GM12878 (cell line): ENCODE measurements around the gene TACC2. TPM values are rescaled to one million over a fixed set of nuclear protein-coding genes. Genes with fewer than 3 reads are reported as not detected.

Experiments
- ATAC-seq: fragments of 200-7000 bp; cut with Tn5 transposase; 3 replicates; pipeline ENCODE4 v1.9.1; 2020; ENCODE audit warnings: mild to moderate bottlenecking, moderate library complexity
- BruUV-seq: library from RNA; stranded (reverse); fragments of 400-500 nt; replicated peaks from 2 replicates; lab custom pipeline; 2021; lab: Mats Ljungman, UMichigan
- CTCF ChIA-PET: fragments of 300-600 bp; sonication (Branson Sonifier 250); formaldehyde crosslinking; extraction: SDS; loops from one replicate; lab custom pipeline; 2021; ENCODE audit warnings: inconsistent platforms; lab: Yijun Ruan, JAX
- POLR2A ChIA-PET: fragments of 350-600 bp; formaldehyde crosslinking; extraction: SDS; loops from one replicate; lab custom pipeline; 2021; ENCODE audit warnings: inconsistent platforms; lab: Charles Lee
- RAD21 ChIA-PET: fragments of 300-600 bp; sonication (Branson Sonifier 250); formaldehyde crosslinking; loops from one replicate; lab custom pipeline; 2023; ENCODE audit warnings: antibody characterized with exemption; ENCODE audit not compliant: unreplicated experiment; lab: Charles Lee
- SMC1A ChIA-PET: fragments of 300-600 bp; sonication (Branson Sonifier 250); formaldehyde crosslinking; loops from one replicate; lab custom pipeline; 2023; ENCODE audit not compliant: unreplicated experiment, uncharacterized antibody; lab: Charles Lee
- DNase-seq: peaks from one replicate; pipeline ENCODE4 v3.0.0-alpha.2; 2011; ENCODE audit warnings: low read depth, low spot score
- FAIRE-seq: peaks from 3 replicates; lab custom pipeline; 2011; peaks lifted over from hg19 to GRCh38; lab: Jason Lieb, UNC
- H2AFZ ChIP-seq: 2 replicates; pipeline ENCODE4 v1.6.0; 2011; ENCODE audit warnings: low read depth, low read length, control low read depth; ENCODE audit not compliant: control insufficient read depth
- H3K27ac ChIP-seq: 2 replicates; pipeline ENCODE4 v1.5.1; 2011; ENCODE audit warnings: control low read depth; ENCODE audit not compliant: control insufficient read depth, insufficient read depth
- H3K27me3 ChIP-seq, 2 experiments: replicated peaks in 1 of 2; 2 replicates each; pipeline versions ENCODE4 v1.6.0 to v1.6.1; 2011; ENCODE audit warnings: low read length in 1 of 2; ENCODE audit not compliant: control insufficient read depth in 2 of 2, insufficient read depth in 2 of 2
- H3K36me3 ChIP-seq, 2 experiments: 2 replicates each; pipeline ENCODE4 v1.5.1; 2011; ENCODE audit warnings: low read length in 1 of 2; ENCODE audit not compliant: control insufficient read depth in 2 of 2, insufficient read depth in 2 of 2
- H3K4me1 ChIP-seq: 2 replicates; pipeline ENCODE4 v1.6.1; 2011; ENCODE audit warnings: mild to moderate bottlenecking, low read length, moderate library complexity, mixed read lengths; ENCODE audit not compliant: control insufficient read depth, insufficient read depth
- H3K4me2 ChIP-seq: 2 replicates; pipeline ENCODE4 v1.6.0; 2011; ENCODE audit warnings: control low read depth; ENCODE audit not compliant: control insufficient read depth, insufficient read depth
- H3K4me3 ChIP-seq: fragments of 200-600 bp; sonication (generic); 2 replicates; pipeline ENCODE4 v1.5.1; 2016
- H3K79me2 ChIP-seq: 2 replicates; pipeline ENCODE4 v1.6.0; 2011; ENCODE audit warnings: low read length; ENCODE audit not compliant: control insufficient read depth, insufficient read depth
- H3K9ac ChIP-seq: 2 replicates; pipeline ENCODE4 v1.8.0; 2011; ENCODE audit warnings: low read length, control low read depth, mixed read lengths; ENCODE audit not compliant: control insufficient read depth, insufficient read depth
- H3K9me3 ChIP-seq: replicated peaks from 3 replicates; pipeline ENCODE4 v1.5.1; 2011; ENCODE audit warnings: mild to moderate bottlenecking, low read length; ENCODE audit not compliant: control insufficient read depth, insufficient read depth
- H4K20me1 ChIP-seq: 2 replicates; pipeline ENCODE4 v1.6.0; 2011; ENCODE audit not compliant: control insufficient read depth, insufficient read depth
- ATF2 ChIP-seq: IDR thresholded peaks from 2 replicates; pipeline ENCODE4 v1.6.1; 2012; ENCODE audit warnings: low read length, inconsistent platforms
- BCL11A ChIP-seq: IDR thresholded peaks from 2 replicates; pipeline ENCODE4 v1.6.1; 2011; ENCODE audit warnings: low read depth, low read length
- CREM ChIP-seq: IDR thresholded peaks from 2 replicates; pipeline ENCODE4 v1.6.1; 2014; ENCODE audit warnings: antibody characterized with exemption, low read depth
- EGR1 ChIP-seq, 2 experiments: IDR thresholded peaks; 1 replicate in 1 of 2; 2 replicates in 1 of 2; pipeline ENCODE4 v1.6.1; 2011 to 2012; ENCODE audit warnings: low read depth in 2 of 2, low read length in 2 of 2, borderline replicate concordance in 1 of 2, mild to moderate bottlenecking in 1 of 2, moderate library complexity in 1 of 2
- IKZF2 ChIP-seq, 2 experiments: fragments of 450-650 bp; IDR thresholded peaks; 2 replicates each; pipeline ENCODE4 v1.6.1; 2017; ENCODE audit warnings: mild to moderate bottlenecking in 2 of 2, moderate library complexity in 2 of 2
- JUNB ChIP-seq: IDR thresholded peaks from 2 replicates; pipeline ENCODE4 v1.6.1; 2016; ENCODE audit warnings: antibody characterized with exemption, mild to moderate bottlenecking
- KAT2A ChIP-seq: conservative IDR thresholded peaks from 2 replicates; pipeline ENCODE4 v1.6.1; 2011; ENCODE audit warnings: low read depth, low read length; ENCODE audit not compliant: control insufficient read depth
- POLR2AphosphoS5 ChIP-seq: IDR thresholded peaks from 2 replicates; pipeline ENCODE4 v1.6.1; 2011; ENCODE audit warnings: mild to moderate bottlenecking, low read length, inconsistent platforms
- SP1 ChIP-seq: IDR thresholded peaks from one replicate; pipeline ENCODE4 v1.6.1; 2011; ENCODE audit warnings: low read depth, low read length
- SUPT20H ChIP-seq: IDR thresholded peaks from 2 replicates; pipeline ENCODE4 v1.6.1; 2011; ENCODE audit warnings: low read depth, mild to moderate bottlenecking, low read length, moderate library complexity, borderline replicate concordance; ENCODE audit not compliant: control insufficient read depth
- ZBTB40 ChIP-seq: fragments of 450-650 bp; IDR thresholded peaks from 2 replicates; pipeline ENCODE4 v1.6.1; 2016; ENCODE audit warnings: mild to moderate bottlenecking, moderate library complexity, borderline replicate concordance
- ZNF622 ChIP-seq: fragments of 450-650 bp; IDR thresholded peaks from 2 replicates; pipeline ENCODE4 v1.6.1; 2017; ENCODE audit warnings: mild to moderate bottlenecking, inconsistent platforms
- ZNF687 ChIP-seq: fragments of 450-650 bp; IDR thresholded peaks from 2 replicates; pipeline ENCODE4 v1.6.1; 2017; ENCODE audit warnings: mild to moderate bottlenecking, moderate library complexity
- ZSCAN29 ChIP-seq: fragments of 450-650 bp; IDR thresholded peaks from 2 replicates; pipeline ENCODE4 v1.6.1; 2017; ENCODE audit warnings: mild to moderate bottlenecking, moderate library complexity
- WGBS: methylation state at CpG from one replicate; pipeline ENCODE4 v1.1.6; 2016; ENCODE audit warnings: low lambda C conversion rate; ENCODE audit not compliant: insufficient replicate concordance, insufficient coverage; ENCODE audit errors: missing lambda C conversion rate; 5-methylcytosine and 5-hydroxymethylcytosine counted together
- in situ Hi-C: fragments of 300-500 bp; cut with MboI; formaldehyde crosslinking; loops from 9 replicates; pipeline ENCODE4 v1.14.3; 2018; ENCODE audit warnings: mixed read lengths
- intact Hi-C: fragments of 100-400 bp; cut with micrococcal nuclease; formaldehyde crosslinking; loops from one replicate; pipeline ENCODE4 v1.14.2; 2022; ENCODE audit not compliant: unreplicated experiment
- polyA plus RNA-seq, 11 experiments: library from polyadenylated mRNA; depleted of rRNA in 4 of 11; unstranded in 6 of 11; stranded (reverse) in 5 of 11; fragments of >200 nt; fragmentation: Nextera tagmentation in 4 of 11; fragmentation: Illumina TruSeq in 1 of 11; extraction: Ambion mirVana in 4 of 11; extraction: Trizol in 1 of 11; gene quantifications; 1 replicate in 1 of 11; 2 replicates in 10 of 11; pipeline versions ENCODE4 v1.2.1 to v1.2.3, GENCODE V29; 2011 to 2016; ENCODE audit warnings: inconsistent platforms in 2 of 11, missing spikeins in 2 of 11, low read depth in 1 of 11
- total RNA-seq, 4 experiments: library from RNA; depleted of rRNA in 3 of 4; stranded (reverse); fragments of >200 nt in 3 of 4; fragmentation: Illumina TruSeq in 1 of 4; extraction: Trizol in 1 of 4; gene quantifications; 2 replicates each; pipeline versions ENCODE4 v1.2.1 to v1.2.3, GENCODE V29; 2013 to 2021

The TACC2 gene
- total and polyA plus RNA-seq, 10 of the 15 experiments (the other 5 are each of a cell fraction or from before 2014, with no cell fraction given): 0.07 to 0.64 (median 0.13) TPM; not detected in 5

GRCh38 chr10:122171302-122172075 is 182.5 kb downstream of the TACC2 start:
- Histone ChIP-seq H3K9me3 (no peaks in the 10 kb centered on the region), H2AFZ (no peak overlapping the region), H3K9ac (no peak overlapping the region), H3K4me3 (no peak overlapping the region), H3K36me3 (no peaks in the 10 kb centered on the region), H3K4me1 (no peaks in the 10 kb centered on the region), H3K27ac (no peak overlapping the region), H3K27me3 (peaks cover 2 to 4% of the 10 kb centered on the region in 2 experiments; a peak in 2 of 4 replicates), H3K4me2 (no peak overlapping the region), H3K79me2 (no peaks in the 10 kb centered on the region), H4K20me1 (no peaks in the 10 kb centered on the region)
- ChIA-PET SMC1A (interaction anchor here (0.8 kb wide), 1 partner anchor 13 kb away, joined by 3 read pairs; no protein-coding TSS in a partner anchor), CTCF (no interaction called here), POLR2A (no interaction called here), RAD21 (no interaction called here)
- DNase-seq (no peak), ATAC-seq (no peak), FAIRE-seq (no peak)
- intact Hi-C loops (no loop called here), in situ Hi-C loops (no loop called here)
- 15% methylated on average over 7 of the region's 7 CpGs for WGBS
- no TSS peak for BruUV-seq
- TF ChIP-seq KAT2A (no peak), JUNB (no peak), ATF2 (no peak), ZSCAN29 (no peak), POLR2AphosphoS5 (no peak), EGR1 (IDR thresholded peaks at IDR 0.05; ENCODE audit: borderline replicate concordance in 1 of 2, low read depth in 2 of 2, low read length in 2 of 2) (no peak), CREM (no peak), SP1 (no peak), IKZF2 (IDR thresholded peaks at IDR 0.05) (no peak), SUPT20H (no peak), BCL11A (no peak), ZNF622 (no peak), ZNF687 (no peak), ZBTB40 (no peak)
